HepG2 (cell line): ENCODE data around the gene CEBPA. TPM values are rescaled to one million over a fixed set of nuclear protein-coding genes. Genes with fewer than 3 reads are reported as not detected.

Experiments
- AGO2 ChIP-seq: fragments of 200-400 bp; formaldehyde crosslinking; optimal IDR thresholded peaks from 2 replicates; pipeline ENCODE3; 2017; ENCODE audit warnings: mild to moderate bottlenecking, low read depth, low read length, moderate library complexity
- NCOA2 ChIP-seq: sonication (generic); formaldehyde crosslinking; IDR thresholded peaks from 2 replicates; pipeline ENCODE4 v1.8.0; 2022; ENCODE audit warnings: inconsistent platforms
- PCBP2 ChIP-seq: fragments of 200-400 bp; formaldehyde crosslinking; optimal IDR thresholded peaks from 2 replicates; pipeline ENCODE3; 2018; ENCODE audit warnings: low read length, low read depth; ENCODE audit not compliant: poor library complexity, severe bottlenecking
- RXRA ChIP-seq: sonication (generic); formaldehyde crosslinking; IDR thresholded peaks from 2 replicates; pipeline ENCODE4 v1.5.1; 2020; ENCODE audit warnings: missing genetic modification reagents
- SNAPC4 ChIP-seq: sonication (generic); formaldehyde crosslinking; IDR thresholded peaks from 2 replicates; pipeline ENCODE4 v1.4.0; 2020; ENCODE audit warnings: mild to moderate bottlenecking, missing genetic modification reagents
- ZFAT ChIP-seq: sonication (generic); formaldehyde crosslinking; conservative IDR thresholded peaks from 2 replicates; pipeline ENCODE4 v1.8.1; 2023; ENCODE audit warnings: missing genetic modification reagents, inconsistent platforms
- ZFP90 ChIP-seq: sonication (generic); formaldehyde crosslinking; IDR thresholded peaks from 2 replicates; pipeline ENCODE4 v1.8.0; 2022; ENCODE audit warnings: missing genetic modification reagents, mild to moderate bottlenecking, inconsistent platforms, borderline replicate concordance
- ZNF12 ChIP-seq: sonication (generic); formaldehyde crosslinking; IDR thresholded peaks from 2 replicates; pipeline ENCODE4 v1.5.0; 2020; ENCODE audit warnings: missing genetic modification reagents
- ZNF513 ChIP-seq: sonication (generic); formaldehyde crosslinking; conservative IDR thresholded peaks from 2 replicates; pipeline ENCODE4 v1.5.0; 2020; ENCODE audit warnings: missing genetic modification reagents
- ZNF747 ChIP-seq: sonication (generic); formaldehyde crosslinking; IDR thresholded peaks from 2 replicates; pipeline ENCODE4 v1.8.1; 2023; ENCODE audit warnings: missing genetic modification reagents, mild to moderate bottlenecking, borderline replicate concordance
- ZNF839 ChIP-seq: sonication (generic); formaldehyde crosslinking; IDR thresholded peaks from 2 replicates; pipeline ENCODE4 v1.4.0; 2020; ENCODE audit warnings: missing genetic modification reagents, mild to moderate bottlenecking, borderline replicate concordance
- polyA plus RNA-seq, 8 experiments: library from polyadenylated mRNA; depleted of rRNA in 3 of 8; stranded (reverse) in 7 of 8; unstranded in 1 of 8; fragments of >200 nt; fragmentation: Illumina TruSeq in 4 of 8; extraction: Trizol in 4 of 8; gene quantifications; 2 replicates each; pipeline versions ENCODE4 v1.2.1 to v1.2.3, GENCODE V29; 2011 to 2016; ENCODE audit warnings: low read depth in 4 of 8, missing spikeins in 1 of 8, mixed read lengths in 1 of 8; ENCODE audit not compliant: insufficient read depth in 1 of 8
- total RNA-seq, 5 experiments: library from RNA; depleted of rRNA; stranded (reverse); fragments of >200 nt; fragmentation: Illumina TruSeq; extraction: Trizol; gene quantifications; 2 replicates each; pipeline ENCODE4 v1.2.3, GENCODE V29; 2016; ENCODE audit warnings: low read depth in 1 of 5
- TF ChIP-seq, protein P1 (sequence below): IDR thresholded peaks from 2 replicates; pipeline ENCODE4 v1.4.0; 2020; ENCODE audit warnings: mild to moderate bottlenecking, missing genetic modification reagents
- TF ChIP-seq, protein P2 (sequence below): sonication (generic); formaldehyde crosslinking; IDR thresholded peaks from 2 replicates; pipeline ENCODE4 v1.4.0; 2020; ENCODE audit warnings: missing genetic modification reagents
- TF ChIP-seq, protein P3 (sequence below): sonication (generic); formaldehyde crosslinking; IDR thresholded peaks from 2 replicates; pipeline ENCODE4 v1.4.0; 2020; ENCODE audit warnings: missing genetic modification reagents, borderline replicate concordance

The CEBPA gene
- total and polyA plus RNA-seq, 2 of the 13 experiments (the other 11 are each of a cell fraction or from before 2014, with no cell fraction given): 24.8 to 103 TPM

DNA sequence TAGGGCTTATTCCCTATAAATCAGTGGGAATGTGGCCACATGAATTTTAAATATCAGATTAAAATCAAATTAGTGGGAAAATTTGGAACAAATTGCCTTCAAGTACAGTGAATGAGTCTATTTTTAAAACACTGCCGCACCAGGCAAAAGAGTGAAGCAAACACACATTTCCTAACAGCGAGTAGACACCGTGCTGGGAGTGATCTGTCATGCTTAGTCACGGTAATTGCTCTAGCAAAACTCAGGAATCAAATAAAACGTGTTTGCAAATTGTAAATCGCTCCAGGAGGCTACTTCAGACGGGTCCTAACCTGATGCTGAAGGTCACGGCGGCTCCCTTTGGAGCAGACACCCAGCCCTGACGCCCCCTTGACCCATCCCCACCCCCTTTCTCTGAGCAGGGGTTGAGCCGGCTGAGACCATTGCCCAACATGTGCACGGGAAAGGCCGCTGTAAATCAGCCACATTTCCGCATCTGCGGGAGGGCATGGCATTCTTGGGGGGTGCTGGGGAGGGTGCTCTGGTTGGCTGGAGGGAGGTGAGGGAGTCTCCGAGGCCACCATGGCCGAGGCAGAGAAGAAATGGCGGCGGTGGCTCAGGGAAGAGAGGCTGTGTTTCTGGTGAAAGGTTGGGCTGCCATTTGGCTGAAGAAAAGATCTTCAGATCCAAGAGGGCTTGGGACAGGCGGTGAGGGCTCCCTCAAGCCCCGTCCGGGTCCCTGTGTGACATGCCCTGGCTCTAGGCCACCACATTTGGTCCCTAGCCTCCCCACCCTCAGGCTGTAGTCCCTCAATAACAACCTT, 8.9 kb downstream of the CEBPA start (continued):
- TF ChIP-seq SNAPC4 (CRISPR knock-in tag) (no peak), ZNF513 (CRISPR knock-in tag) (no peak), ZNF747 (CRISPR knock-in tag) (no peak), ZFP90 (no peak), ZNF839 (no peak; the same call in 1 of the 2 replicates), NCOA2 (peak; percentile 81), ZFAT (CRISPR knock-in tag) (no peak), AGO2 (peak; percentile 45), RXRA (CRISPR knock-in tag) (peak; percentile 92), PCBP2 (no peak), ZNF12 (CRISPR knock-in tag) (no peak)
- TF ChIP-seq, protein P1, sequence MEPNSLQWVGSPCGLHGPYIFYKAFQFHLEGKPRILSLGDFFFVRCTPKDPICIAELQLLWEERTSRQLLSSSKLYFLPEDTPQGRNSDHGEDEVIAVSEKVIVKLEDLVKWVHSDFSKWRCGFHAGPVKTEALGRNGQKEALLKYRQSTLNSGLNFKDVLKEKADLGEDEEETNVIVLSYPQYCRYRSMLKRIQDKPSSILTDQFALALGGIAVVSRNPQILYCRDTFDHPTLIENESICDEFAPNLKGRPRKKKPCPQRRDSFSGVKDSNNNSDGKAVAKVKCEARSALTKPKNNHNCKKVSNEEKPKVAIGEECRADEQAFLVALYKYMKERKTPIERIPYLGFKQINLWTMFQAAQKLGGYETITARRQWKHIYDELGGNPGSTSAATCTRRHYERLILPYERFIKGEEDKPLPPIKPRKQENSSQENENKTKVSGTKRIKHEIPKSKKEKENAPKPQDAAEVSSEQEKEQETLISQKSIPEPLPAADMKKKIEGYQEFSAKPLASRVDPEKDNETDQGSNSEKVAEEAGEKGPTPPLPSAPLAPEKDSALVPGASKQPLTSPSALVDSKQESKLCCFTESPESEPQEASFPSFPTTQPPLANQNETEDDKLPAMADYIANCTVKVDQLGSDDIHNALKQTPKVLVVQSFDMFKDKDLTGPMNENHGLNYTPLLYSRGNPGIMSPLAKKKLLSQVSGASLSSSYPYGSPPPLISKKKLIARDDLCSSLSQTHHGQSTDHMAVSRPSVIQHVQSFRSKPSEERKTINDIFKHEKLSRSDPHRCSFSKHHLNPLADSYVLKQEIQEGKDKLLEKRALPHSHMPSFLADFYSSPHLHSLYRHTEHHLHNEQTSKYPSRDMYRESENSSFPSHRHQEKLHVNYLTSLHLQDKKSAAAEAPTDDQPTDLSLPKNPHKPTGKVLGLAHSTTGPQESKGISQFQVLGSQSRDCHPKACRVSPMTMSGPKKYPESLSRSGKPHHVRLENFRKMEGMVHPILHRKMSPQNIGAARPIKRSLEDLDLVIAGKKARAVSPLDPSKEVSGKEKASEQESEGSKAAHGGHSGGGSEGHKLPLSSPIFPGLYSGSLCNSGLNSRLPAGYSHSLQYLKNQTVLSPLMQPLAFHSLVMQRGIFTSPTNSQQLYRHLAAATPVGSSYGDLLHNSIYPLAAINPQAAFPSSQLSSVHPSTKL (CRISPR knock-in tag): peak; percentile 77
- TF ChIP-seq, protein P2, sequence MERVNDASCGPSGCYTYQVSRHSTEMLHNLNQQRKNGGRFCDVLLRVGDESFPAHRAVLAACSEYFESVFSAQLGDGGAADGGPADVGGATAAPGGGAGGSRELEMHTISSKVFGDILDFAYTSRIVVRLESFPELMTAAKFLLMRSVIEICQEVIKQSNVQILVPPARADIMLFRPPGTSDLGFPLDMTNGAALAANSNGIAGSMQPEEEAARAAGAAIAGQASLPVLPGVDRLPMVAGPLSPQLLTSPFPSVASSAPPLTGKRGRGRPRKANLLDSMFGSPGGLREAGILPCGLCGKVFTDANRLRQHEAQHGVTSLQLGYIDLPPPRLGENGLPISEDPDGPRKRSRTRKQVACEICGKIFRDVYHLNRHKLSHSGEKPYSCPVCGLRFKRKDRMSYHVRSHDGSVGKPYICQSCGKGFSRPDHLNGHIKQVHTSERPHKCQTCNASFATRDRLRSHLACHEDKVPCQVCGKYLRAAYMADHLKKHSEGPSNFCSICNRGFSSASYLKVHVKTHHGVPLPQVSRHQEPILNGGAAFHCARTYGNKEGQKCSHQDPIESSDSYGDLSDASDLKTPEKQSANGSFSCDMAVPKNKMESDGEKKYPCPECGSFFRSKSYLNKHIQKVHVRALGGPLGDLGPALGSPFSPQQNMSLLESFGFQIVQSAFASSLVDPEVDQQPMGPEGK: peak; percentile 98
- TF ChIP-seq, protein P3, sequence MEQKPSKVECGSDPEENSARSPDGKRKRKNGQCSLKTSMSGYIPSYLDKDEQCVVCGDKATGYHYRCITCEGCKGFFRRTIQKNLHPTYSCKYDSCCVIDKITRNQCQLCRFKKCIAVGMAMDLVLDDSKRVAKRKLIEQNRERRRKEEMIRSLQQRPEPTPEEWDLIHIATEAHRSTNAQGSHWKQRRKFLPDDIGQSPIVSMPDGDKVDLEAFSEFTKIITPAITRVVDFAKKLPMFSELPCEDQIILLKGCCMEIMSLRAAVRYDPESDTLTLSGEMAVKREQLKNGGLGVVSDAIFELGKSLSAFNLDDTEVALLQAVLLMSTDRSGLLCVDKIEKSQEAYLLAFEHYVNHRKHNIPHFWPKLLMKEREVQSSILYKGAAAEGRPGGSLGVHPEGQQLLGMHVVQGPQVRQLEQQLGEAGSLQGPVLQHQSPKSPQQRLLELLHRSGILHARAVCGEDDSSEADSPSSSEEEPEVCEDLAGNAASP (CRISPR knock-in tag): peak; percentile 60; the same call in 1 of the 2 replicates
